ENCODE data around the gene LMF2.

The LMF2 gene

DNA sequence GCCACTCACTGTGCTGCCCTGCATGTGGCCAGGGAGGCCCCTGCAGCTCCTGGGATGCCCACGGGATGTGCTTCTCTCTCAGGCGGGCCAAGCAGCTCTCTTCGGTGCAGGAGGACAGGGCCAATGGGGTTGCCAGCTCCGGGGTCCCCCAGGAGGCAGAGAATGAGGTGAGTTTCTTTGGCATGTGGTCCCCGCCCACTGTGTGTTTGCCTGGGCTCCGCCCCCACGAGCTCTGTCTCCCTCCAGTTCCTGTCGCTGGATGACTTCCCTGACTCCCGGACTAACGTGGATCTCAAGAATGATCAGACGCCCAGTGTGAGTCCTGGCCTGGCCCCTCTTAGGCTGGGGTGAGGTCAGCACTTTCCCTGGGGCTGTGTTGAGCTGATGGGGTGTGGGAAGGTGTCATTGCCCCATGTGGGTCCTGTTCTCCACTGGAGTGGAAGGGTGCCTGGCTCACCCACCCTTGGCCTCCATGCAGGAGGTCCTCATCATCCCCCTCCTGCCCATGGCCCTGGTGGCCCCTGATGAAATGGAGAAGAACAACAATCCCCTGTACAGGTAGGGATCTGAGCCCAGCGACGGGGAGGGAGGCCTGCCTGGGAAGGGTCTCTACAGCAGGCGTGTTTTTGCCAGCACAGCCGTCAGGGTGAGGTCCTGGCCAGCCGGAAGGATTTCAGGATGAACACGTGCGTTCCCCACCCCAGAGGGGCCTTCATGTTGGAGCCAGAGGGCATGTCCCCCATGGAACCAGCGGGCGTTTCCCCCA lies 10.2 kb upstream of the LMF2 start:
- no peak overlapping the region for H2AFZ ChIP-seq (ENCODE audit: low read depth, low read length)
- no peak overlapping the region for H2BK120ac ChIP-seq (ENCODE audit: low read depth, low read length)
- no peaks in the 10 kb centered on the region for H3K27me3 ChIP-seq (ENCODE audit: control insufficient read depth in 1 of 2, insufficient read depth in 1 of 2, low read length in 2 of 2)
- no peak overlapping the region for H2AK5ac ChIP-seq (ENCODE audit: low read length, severe bottlenecking)
- no peak overlapping the region for H4K91ac ChIP-seq (ENCODE audit: low read length)
- no peak overlapping the region for H3K23ac ChIP-seq (ENCODE audit: low read length in 2 of 2)
- H3K4me1 ChIP-seq (ENCODE audit: control insufficient read depth, insufficient read depth, low read depth, low read length), result peaks cover 4% of the 10 kb centered on the region
- no peak overlapping the region for H3K4me3 ChIP-seq (ENCODE audit: insufficient read depth in 1 of 2, low read depth in 1 of 2, low read length in 2 of 2)
- H2BK5ac ChIP-seq (ENCODE audit: low read depth, low read length, poor library complexity, severe bottlenecking), result no peak overlapping the region
- H3K9ac ChIP-seq (ENCODE audit: low read length), result no peak overlapping the region
- 97% methylated on average over 20 of the region's 20 CpGs for WGBS
- H4K8ac ChIP-seq (ENCODE audit: low read length), result no peak overlapping the region
- H3K79me1 ChIP-seq (replicated peaks; ENCODE audit: low read length, poor library complexity, severe bottlenecking), result peaks cover 60% of the 10 kb centered on the region
- no peak overlapping the region for H3K18ac ChIP-seq (ENCODE audit: low read depth in 1 of 2, low read length in 2 of 2)
- no peaks in the 10 kb centered on the region for H3K9me3 ChIP-seq (ENCODE audit: control insufficient read depth, low read length)
- H3K36me3 ChIP-seq (ENCODE audit: control insufficient read depth in 1 of 2, insufficient read depth in 2 of 2, low read depth in 1 of 2, low read length in 2 of 2), result peaks cover 52 to 64% of the 10 kb centered on the region in 2 experiments
- H2BK15ac ChIP-seq (ENCODE audit: low read depth, poor library complexity, severe bottlenecking), result no peak overlapping the region
- H3K14ac ChIP-seq (ENCODE audit: low read length in 2 of 2), result no peak overlapping the region
- no peak for DNase-seq
- H2BK12ac ChIP-seq (ENCODE audit: low read length in 2 of 2), result no peak overlapping the region
- no peak overlapping the region for H3K27ac ChIP-seq (ENCODE audit: low read length, poor library complexity, severe bottlenecking)
- H3K4me2 ChIP-seq (ENCODE audit: low read length, poor library complexity, severe bottlenecking), result no peak overlapping the region
- H3K4ac ChIP-seq (ENCODE audit: low read depth in 1 of 2, low read length in 2 of 2), result no peak overlapping the region

DNA sequence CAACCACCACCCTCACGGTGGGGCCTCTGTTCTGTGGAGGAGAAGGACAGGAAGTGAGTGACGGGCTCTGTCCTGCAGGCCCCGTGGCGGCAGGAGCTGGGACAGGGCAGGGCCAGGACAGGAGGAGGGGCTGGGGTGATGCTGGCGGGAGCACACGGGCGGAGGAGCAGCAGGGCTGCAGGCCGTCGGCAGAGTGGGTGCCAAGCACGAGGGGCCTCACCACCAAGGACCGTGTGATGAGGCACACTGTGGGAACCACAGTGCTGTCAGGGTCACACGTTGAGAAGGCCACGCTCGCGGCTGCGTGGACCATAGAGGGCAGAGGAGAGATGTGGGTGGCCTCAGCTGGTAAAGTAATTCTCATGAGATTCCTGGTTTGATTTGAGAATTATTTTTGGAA lies 9.4 kb upstream of the LMF2 start:
- Histone ChIP-seq H2BK5ac (ENCODE audit: low read depth, low read length, poor library complexity, severe bottlenecking) (no peak overlapping the region), H2BK15ac (ENCODE audit: low read depth, poor library complexity, severe bottlenecking) (no peak overlapping the region), H3K27me3 (ENCODE audit: control insufficient read depth in 1 of 2, insufficient read depth in 1 of 2, low read length in 2 of 2) (no peaks in the 10 kb centered on the region), H3K79me1 (replicated peaks; ENCODE audit: low read length, poor library complexity, severe bottlenecking) (peaks cover 59% of the 10 kb centered on the region), H3K23ac (ENCODE audit: low read length in 2 of 2) (no peak overlapping the region), H3K4me1 (ENCODE audit: control insufficient read depth, insufficient read depth, low read depth, low read length) (peaks cover 4% of the 10 kb centered on the region), H3K4me2 (ENCODE audit: low read length, poor library complexity, severe bottlenecking) (no peak overlapping the region), H3K18ac (ENCODE audit: low read depth in 1 of 2, low read length in 2 of 2) (no peak overlapping the region), H3K4ac (ENCODE audit: low read depth in 1 of 2, low read length in 2 of 2) (no peak overlapping the region), H2AK5ac (ENCODE audit: low read length, severe bottlenecking) (no peak overlapping the region), H3K36me3 (ENCODE audit: control insufficient read depth in 1 of 2, insufficient read depth in 2 of 2, low read depth in 1 of 2, low read length in 2 of 2) (peaks cover 48 to 56% of the 10 kb centered on the region in 2 experiments), H2BK120ac (ENCODE audit: low read depth, low read length) (no peak overlapping the region), H3K9ac (ENCODE audit: low read length) (no peak overlapping the region), H3K14ac (ENCODE audit: low read length in 2 of 2) (no peak overlapping the region), H2BK12ac (ENCODE audit: low read length in 2 of 2) (no peak overlapping the region), H3K9me3 (ENCODE audit: control insufficient read depth, low read length) (no peaks in the 10 kb centered on the region), H4K91ac (ENCODE audit: low read length) (no peak overlapping the region), H3K4me3 (ENCODE audit: insufficient read depth in 1 of 2, low read depth in 1 of 2, low read length in 2 of 2) (no peak overlapping the region), H4K8ac (ENCODE audit: low read length) (no peak overlapping the region), H3K27ac (ENCODE audit: low read length, poor library complexity, severe bottlenecking) (no peak overlapping the region), H2AFZ (ENCODE audit: low read depth, low read length) (no peak overlapping the region)
- DNase-seq, result no peak
- 91% methylated on average over 16 of the region's 16 CpGs for WGBS

- WGBS, result 96% methylated on average over 8 of the region's 8 CpGs
- H3K4ac ChIP-seq (ENCODE audit: low read depth in 1 of 2, low read length in 2 of 2), result no peak overlapping the region
These were observed 8.6 kb upstream of the LMF2 start for GRCh38 chr22:50516068-50516467.

GRCh38 chr22:50513175-50513574 lies 5.7 kb upstream of the LMF2 start:
- Histone ChIP-seq H3K36me3 (ENCODE audit: control insufficient read depth in 1 of 2, insufficient read depth in 2 of 2, low read depth in 1 of 2, low read length in 2 of 2) (peaks cover 24 to 30% of the 10 kb centered on the region in 2 experiments), H4K91ac (ENCODE audit: low read length) (no peak overlapping the region), H2BK120ac (ENCODE audit: low read depth, low read length) (no peak overlapping the region), H4K8ac (ENCODE audit: low read length) (no peak overlapping the region), H3K14ac (ENCODE audit: low read length in 2 of 2) (no peak overlapping the region), H3K27me3 (ENCODE audit: control insufficient read depth in 1 of 2, insufficient read depth in 1 of 2, low read length in 2 of 2) (no peaks in the 10 kb centered on the region), H3K4ac (ENCODE audit: low read depth in 1 of 2, low read length in 2 of 2) (no peak overlapping the region), H3K27ac (ENCODE audit: low read length, poor library complexity, severe bottlenecking) (no peak overlapping the region), H3K18ac (ENCODE audit: low read depth in 1 of 2, low read length in 2 of 2) (no peak overlapping the region), H2BK5ac (ENCODE audit: low read depth, low read length, poor library complexity, severe bottlenecking) (no peak overlapping the region), H3K23ac (ENCODE audit: low read length in 2 of 2) (no peak overlapping the region), H3K4me1 (ENCODE audit: control insufficient read depth, insufficient read depth, low read depth, low read length) (peaks cover 4% of the 10 kb centered on the region), H2AFZ (ENCODE audit: low read depth, low read length) (no peak overlapping the region), H2BK15ac (ENCODE audit: low read depth, poor library complexity, severe bottlenecking) (no peak overlapping the region), H3K4me3 (ENCODE audit: insufficient read depth in 1 of 2, low read depth in 1 of 2, low read length in 2 of 2) (no peak overlapping the region), H3K9me3 (ENCODE audit: control insufficient read depth, low read length) (no peaks in the 10 kb centered on the region), H2BK12ac (ENCODE audit: low read length in 2 of 2) (no peak overlapping the region), H2AK5ac (ENCODE audit: low read length, severe bottlenecking) (no peak overlapping the region), H3K9ac (ENCODE audit: low read length) (no peak overlapping the region), H3K79me1 (replicated peaks; ENCODE audit: low read length, poor library complexity, severe bottlenecking) (peaks cover 45% of the 10 kb centered on the region), H3K4me2 (ENCODE audit: low read length, poor library complexity, severe bottlenecking) (no peak overlapping the region)
- DNase-seq, result no peak
- WGBS, result over 99% methylated on average over 15 of the region's 15 CpGs

More at GRCh38 chr22:50516068-50516467, 8.6 kb upstream of the LMF2 start:
- Histone ChIP-seq H3K4me1 (ENCODE audit: control insufficient read depth, insufficient read depth, low read depth, low read length) (peaks cover 4% of the 10 kb centered on the region), H4K8ac (ENCODE audit: low read length) (no peak overlapping the region), H3K36me3 (ENCODE audit: control insufficient read depth in 1 of 2, insufficient read depth in 2 of 2, low read depth in 1 of 2, low read length in 2 of 2) (peaks cover 40 to 48% of the 10 kb centered on the region in 2 experiments), H3K4me2 (ENCODE audit: low read length, poor library complexity, severe bottlenecking) (no peak overlapping the region), H2BK12ac (ENCODE audit: low read length in 2 of 2) (no peak overlapping the region), H2BK5ac (ENCODE audit: low read depth, low read length, poor library complexity, severe bottlenecking) (no peak overlapping the region), H3K9ac (ENCODE audit: low read length) (no peak overlapping the region), H3K9me3 (ENCODE audit: control insufficient read depth, low read length) (no peaks in the 10 kb centered on the region), H3K23ac (ENCODE audit: low read length in 2 of 2) (no peak overlapping the region), H4K91ac (ENCODE audit: low read length) (no peak overlapping the region), H3K14ac (ENCODE audit: low read length in 2 of 2) (no peak overlapping the region), H3K4me3 (ENCODE audit: insufficient read depth in 1 of 2, low read depth in 1 of 2, low read length in 2 of 2) (no peak overlapping the region), H2BK120ac (ENCODE audit: low read depth, low read length) (no peak overlapping the region), H3K27me3 (ENCODE audit: control insufficient read depth in 1 of 2, insufficient read depth in 1 of 2, low read length in 2 of 2) (no peaks in the 10 kb centered on the region), H3K27ac (ENCODE audit: low read length, poor library complexity, severe bottlenecking) (no peak overlapping the region), H2AK5ac (ENCODE audit: low read length, severe bottlenecking) (no peak overlapping the region), H2BK15ac (ENCODE audit: low read depth, poor library complexity, severe bottlenecking) (no peak overlapping the region), H3K79me1 (replicated peaks; ENCODE audit: low read length, poor library complexity, severe bottlenecking) (peaks cover 51% of the 10 kb centered on the region), H3K18ac (ENCODE audit: low read depth in 1 of 2, low read length in 2 of 2) (no peak overlapping the region), H2AFZ (ENCODE audit: low read depth, low read length) (no peak overlapping the region)
- no peak for DNase-seq

Measured in mesenchymal stem cell (in vitro differentiated cells and primary cell).